ENCODE measurements around the gene SLC43A2.

DNA sequence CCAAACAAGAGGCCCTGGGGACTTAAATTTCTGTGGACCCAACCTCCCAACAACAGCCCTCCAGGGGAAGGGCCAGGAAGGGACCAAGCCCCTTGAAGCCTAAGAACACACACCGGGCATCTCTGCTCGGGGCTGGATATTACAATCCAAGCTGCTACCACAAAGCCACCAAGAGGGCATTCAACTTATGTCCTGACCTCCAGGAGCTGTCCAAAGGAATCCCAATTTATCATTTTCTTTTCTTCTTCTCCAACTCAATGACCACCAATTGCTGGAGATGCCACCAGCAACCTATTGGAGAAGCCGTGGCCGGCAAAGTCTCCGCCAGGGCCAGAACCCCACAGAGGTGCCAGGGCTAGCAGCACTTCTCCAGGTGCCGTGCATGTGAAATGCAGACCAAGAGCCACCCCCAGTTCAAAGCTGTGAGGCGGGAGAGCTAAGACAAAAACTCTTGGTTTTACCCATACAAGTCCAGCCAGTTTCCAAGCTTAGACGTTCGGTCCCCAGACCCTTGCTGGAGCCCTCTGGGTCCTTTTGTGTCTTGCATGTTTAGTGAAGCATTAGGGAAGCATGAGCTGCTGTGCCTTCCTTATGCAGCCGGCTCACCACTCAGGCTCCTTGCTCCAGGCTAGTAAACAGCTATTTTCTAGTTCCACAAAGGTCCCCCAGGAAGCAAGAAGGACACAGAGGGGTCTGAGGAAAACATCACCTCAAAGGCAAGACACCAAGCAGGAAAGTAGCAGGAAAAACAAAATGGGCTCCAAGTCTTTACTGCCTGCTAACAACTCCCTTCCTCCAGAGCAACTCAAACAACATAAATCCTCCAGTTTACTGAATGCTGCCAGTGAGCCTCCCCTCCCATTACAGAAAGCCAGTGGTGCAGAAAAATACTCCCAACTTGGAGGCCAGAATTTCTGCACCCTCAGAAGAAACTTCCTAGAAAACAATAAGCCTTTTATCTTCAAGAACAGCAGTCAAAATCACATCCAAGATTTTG is 69.3 kb downstream of the SLC43A2 start:
- no peak for TF ChIP-seq POLR2A (IDR thresholded peaks at IDR 0.05)
- TF ChIP-seq, protein P1, sequence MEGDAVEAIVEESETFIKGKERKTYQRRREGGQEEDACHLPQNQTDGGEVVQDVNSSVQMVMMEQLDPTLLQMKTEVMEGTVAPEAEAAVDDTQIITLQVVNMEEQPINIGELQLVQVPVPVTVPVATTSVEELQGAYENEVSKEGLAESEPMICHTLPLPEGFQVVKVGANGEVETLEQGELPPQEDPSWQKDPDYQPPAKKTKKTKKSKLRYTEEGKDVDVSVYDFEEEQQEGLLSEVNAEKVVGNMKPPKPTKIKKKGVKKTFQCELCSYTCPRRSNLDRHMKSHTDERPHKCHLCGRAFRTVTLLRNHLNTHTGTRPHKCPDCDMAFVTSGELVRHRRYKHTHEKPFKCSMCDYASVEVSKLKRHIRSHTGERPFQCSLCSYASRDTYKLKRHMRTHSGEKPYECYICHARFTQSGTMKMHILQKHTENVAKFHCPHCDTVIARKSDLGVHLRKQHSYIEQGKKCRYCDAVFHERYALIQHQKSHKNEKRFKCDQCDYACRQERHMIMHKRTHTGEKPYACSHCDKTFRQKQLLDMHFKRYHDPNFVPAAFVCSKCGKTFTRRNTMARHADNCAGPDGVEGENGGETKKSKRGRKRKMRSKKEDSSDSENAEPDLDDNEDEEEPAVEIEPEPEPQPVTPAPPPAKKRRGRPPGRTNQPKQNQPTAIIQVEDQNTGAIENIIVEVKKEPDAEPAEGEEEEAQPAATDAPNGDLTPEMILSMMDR (IDR thresholded peaks at IDR 0.05): no peak

All from upper lobe of left lung (tissue), 4 donors.